NCI-H187 treated with DMSO at 0.1 percent for 48 hours (cell line): ENCODE results near the gene GNS.
"Not testable (repeated sequence)": the region's sequence is repeated elsewhere in the genome, so short reads cannot be mapped to it uniquely, and the experiment has no call there.

ENCODE experiments used
- DNase-seq: peaks from one replicate; lab custom pipeline; 2025; lab: John Stamatoyannopoulos, UW

GNS gene

DNA sequence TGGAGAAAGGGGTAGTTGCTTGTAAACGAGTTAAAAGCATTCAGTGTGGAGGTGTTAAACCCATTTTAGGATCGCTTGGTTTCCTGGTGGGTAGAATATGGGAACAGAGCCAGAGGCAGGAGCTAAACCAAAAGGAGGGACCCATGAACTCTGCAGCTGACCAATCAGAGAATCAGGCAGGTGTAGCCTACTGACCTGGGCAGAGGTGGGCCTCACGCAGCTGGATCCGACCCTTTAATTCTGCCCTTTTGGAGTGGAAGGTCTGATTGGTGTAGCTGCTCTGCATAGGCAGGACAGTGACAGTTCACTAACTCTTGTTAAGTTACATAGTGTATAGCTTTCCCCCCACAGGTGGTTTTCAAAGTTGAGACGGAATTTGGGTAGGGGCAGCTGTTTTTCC is 63.7 kb downstream of the GNS start:
- DNase-seq: no peak

DNA sequence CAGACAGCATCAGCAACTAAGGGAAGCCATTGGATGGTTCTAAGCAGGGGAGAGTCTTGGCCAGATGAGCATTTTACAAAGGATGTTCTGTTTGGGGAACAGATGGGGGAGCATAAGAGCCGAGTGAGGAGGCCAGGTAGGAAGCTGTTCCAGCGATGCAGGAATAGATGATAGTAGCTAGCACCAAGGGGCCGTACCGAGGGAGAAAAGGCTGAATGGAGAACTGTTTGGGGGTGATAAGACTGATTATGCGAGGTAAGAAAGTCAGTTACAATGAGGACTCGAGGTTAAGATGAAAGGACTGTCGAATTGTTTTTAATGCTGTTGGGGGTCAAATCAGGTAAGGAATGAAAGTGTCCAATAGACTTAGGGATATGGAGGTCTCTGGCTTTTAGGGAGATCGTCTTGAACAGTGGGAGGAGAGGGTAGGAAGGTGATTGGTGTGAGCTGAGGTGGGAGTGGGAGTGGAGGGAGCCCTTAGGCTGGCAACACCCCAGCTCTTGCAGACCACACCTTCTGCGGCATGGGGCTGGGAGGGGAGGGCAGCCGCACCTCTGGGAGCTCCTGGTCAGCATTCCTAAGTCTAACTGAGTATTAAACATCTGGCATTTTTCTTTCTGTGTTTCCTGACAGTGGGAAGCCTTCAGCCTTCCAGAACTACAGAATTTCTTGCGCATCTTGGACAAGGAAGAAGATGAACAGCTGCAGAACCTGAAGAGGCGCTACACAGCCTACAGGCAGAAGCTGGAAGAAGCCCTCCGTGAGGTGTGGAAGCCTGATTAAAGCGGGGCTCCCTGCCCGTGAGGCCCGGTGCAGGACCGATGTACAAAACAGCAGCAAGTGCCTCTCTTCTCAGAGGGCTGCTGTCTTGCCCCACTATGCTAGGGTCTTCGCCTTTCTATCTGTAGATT is 64.8 kb downstream of the GNS start:
- no peak for DNase-seq

DNA sequence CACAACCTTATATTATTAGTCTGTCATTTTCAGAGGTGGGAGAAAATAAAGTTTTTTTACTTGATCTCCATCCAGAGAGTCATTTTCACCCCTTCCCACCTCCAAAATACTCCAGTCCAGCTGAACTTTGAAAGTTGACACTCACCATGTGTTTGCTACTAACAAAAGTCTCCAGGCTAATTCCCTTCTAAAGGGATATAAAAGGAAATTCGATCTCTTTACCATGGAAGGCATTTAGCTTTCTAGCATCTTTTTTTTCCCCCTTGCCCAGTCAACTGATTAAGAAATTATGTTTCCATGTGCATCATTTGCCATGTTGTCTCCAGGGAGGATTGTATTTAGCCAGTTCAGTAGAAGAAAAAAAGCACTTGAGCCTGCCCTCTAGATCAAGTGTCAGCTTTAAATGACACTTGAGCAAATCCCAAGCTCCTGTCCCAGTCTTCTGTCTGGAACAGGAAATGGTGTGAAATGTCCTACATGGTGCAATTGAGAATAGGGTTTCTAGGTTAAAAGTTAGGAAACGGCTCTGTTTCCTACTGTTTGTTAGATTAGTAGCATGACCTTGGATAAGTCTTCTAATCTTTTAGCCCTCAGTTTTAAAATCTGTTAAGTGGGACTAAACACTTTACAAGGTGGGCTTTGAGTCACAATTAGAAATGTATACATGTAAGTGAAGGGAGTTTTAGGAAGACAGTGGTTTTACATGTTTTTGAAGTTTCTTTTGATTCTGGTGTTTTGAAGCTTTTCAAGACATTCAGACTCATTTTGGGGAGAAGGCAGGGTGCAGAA is 67.2 kb downstream of the GNS start:
- peak; percentile 79 for DNase-seq

DNA sequence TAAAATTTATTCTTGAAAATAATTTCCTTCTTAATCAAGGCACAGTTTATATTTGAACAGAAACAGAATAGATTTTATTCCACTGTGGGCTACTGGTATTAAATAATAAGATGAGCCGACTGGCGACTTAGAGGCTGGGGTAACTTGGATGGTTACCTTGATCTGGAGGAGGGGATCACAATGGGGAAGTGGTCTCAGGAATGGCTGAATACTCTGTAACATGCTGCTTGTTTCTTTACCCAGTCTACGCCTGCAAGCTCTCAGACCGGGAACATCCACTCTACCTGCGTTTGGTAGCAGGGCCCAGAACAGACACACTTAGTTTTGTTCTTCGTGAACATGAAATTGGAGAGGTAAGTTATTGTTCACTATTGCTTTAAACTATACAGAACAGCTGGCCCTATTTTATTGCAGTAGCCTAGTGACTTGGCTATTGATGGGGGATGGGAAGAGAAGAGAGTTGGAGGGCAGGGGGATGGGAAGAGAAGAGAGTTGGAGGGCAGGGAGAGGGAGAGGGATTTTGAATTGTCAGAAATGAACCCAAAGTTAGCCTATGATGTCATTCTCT is 67.9 kb downstream of the GNS start:
- DNase-seq: no peak

DNA sequence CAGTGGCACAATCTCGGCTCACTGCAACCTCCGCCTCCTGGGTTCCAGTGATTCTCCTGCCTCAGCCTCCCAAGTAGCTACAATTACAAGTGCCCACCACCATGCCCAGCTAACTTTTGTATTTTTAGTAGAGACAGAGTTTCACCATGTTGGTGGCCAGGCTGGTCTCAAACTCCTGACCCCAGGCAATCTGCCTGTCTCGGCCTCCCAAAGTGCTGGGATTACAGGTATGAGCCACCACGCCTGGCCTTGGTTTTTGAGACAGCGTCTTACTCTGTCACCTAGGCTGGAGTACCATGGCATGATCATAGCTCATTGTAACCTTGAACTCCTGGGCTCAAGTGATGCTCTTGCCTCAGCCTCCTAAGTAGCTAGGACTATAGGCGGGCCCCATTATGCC is 69.0 kb downstream of the GNS start:
- DNase-seq: not testable (repeated sequence)

DNA sequence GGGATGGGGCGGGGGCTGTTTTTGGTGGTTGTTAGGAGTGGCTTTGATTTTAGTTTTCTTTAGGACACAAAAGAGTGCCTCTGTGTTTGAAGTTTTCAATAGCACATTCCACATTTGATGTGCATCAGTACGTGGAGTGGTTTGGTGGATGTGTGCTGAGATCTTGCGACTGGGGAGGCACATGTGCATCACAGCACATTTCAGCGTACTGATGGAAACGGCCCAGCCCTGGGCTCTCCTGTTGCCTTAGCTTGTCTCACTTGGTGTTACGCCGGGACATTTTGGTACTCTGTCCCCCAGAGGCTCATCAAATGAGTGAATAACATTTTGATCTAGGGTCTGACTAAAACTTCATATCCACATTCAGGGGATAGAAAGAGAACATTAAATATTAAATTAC is 70.5 kb downstream of the GNS start:
- DNase-seq: no peak

DNA sequence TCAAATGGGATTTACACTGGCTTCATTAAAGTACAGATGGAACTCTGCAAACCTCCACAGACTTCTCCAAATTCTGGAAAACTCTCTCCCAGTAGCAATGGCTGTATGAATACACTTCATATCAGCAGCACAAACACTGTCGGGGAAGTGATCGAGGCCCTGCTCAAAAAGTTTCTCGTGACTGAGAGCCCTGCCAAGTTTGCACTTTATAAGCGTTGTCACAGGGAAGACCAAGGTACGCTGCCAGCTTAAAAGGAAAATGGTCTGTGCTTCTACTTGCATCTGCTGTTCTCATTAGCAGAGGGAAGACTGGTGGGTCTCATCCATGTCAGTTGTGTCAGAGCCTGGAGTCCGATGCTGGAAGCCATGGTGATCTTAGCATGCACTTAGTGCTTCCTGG is 71.0 kb downstream of the GNS start:
- no peak for DNase-seq

DNA sequence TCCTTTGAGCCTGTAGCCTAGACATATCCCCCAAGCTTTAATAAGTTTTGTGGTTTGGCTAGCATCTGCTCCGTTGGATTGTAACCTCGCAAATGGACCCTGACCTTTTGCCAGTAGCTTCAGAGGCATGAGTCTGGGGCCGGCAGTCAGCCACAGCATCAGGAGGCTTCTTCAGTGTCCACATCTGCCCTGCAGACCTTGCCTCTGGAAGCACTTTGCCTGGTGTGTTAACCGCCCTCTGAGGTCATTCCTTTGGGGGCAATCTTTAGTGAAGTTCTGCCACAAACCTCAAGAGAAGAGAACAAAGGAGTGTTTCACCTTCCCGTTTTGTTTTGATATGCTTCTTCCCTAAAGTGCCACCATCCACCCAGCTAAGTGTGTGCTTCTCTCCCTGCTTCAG is 71.4 kb downstream of the GNS start:
- no peak for DNase-seq

DNA sequence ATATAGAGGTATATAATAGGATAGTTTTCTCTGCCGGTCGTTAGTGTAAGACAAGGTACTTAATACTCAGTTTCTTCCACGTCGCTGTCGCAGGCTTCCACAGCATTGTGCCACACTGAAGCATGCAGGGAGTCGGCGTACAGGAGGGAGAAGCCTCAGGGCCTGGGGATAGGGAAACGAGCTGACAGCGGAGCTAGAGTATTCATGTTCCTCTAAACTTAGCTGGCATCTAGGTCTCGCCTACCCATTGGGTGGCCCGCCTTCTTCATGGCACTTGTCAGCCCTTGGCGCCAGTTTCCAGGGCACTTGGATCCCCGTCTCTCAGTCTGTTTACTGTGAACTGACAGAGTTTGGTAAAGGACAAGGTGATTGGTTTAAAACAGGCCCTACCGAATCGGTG is 73.6 kb downstream of the GNS start:
- no peak for DNase-seq

DNA sequence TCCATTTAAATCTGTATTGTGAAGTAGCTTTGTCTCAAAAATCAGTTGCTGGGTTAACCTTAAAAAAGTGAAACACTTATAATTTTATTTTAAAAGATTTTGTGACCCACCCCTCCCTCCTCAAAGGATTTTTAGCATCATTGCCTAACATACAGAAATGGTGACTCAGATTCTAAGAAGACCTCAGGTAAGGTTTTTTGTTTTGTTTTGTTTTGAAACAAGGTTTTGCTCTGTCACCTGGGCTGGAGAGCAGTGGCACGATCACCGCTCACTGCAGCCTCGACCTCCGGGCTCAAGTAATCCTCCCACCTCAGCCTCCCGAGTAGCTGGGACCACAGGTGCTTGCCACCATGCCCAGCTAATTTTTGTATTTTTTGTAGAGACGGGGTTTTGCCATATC is 74.2 kb downstream of the GNS start:
- DNase-seq: no peak

DNA sequence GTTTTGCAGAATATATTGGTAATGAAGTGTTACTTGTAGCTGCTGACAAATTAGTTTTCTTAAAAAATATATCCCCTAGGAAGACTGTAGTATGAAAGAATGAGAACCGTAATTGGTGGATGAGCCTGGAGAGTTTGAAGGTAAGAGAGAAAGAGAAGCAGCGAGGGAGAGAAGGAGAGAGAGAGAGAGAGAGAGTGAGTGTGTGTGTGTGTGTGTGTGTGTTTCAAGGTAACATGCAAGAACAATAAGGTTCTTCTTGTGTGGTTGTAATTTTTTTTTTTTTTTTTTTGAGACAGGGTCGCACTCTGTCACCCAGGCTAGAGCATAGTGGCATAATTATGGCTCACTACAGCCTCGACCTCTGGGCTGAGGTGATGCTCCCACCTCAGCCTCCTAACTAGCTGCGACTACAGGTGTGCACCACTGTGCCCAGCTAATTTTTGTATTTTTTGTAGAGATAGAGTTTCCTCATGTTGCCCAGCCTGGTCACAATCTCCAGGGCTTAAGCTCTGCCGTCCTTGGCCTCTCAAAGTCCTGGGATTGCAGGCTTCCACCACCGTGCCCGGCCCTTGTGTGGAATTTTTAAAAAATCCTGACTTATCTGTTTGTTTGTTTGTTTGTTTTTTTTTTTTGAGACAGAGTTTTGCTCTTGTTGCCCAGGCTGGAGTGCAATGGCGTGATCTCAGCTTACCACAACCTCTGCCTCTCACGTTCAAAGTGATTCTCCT is 75.2 kb downstream of the GNS start:
- no peak for DNase-seq

DNA sequence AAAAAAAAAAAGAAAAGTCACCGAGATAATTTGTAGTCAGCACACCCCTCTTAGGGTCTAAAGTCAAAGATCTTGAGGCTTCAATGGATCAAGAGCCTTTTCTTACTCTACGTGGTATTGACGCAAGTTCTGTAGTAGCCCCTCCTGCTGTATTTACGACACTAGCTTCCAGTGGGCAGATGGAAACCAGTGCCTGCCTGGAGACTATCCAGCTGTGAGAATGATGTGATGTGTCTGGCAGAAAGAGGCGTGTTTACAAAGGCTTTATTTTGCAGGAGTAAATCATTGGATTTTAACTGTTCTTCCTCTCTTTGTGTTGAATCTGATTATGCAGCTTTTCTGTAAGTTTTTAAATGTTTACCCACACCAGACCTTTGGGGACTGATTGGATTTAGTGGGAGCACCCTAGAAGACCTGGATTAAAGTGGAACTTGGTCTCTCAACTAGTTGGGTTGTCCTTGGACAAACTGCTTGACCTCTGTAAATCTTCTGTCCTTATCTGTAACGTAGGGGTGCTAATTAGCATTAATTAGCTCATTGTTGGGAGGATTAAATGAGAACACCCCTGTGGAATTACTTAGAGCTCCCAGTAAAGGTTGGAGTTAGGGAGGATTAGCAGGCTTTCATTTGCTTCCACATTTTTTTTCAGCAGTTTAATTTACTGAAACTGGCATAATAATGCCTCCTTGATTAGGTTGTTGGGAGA is 76.5 kb downstream of the GNS start:
- no peak for DNase-seq

DNA sequence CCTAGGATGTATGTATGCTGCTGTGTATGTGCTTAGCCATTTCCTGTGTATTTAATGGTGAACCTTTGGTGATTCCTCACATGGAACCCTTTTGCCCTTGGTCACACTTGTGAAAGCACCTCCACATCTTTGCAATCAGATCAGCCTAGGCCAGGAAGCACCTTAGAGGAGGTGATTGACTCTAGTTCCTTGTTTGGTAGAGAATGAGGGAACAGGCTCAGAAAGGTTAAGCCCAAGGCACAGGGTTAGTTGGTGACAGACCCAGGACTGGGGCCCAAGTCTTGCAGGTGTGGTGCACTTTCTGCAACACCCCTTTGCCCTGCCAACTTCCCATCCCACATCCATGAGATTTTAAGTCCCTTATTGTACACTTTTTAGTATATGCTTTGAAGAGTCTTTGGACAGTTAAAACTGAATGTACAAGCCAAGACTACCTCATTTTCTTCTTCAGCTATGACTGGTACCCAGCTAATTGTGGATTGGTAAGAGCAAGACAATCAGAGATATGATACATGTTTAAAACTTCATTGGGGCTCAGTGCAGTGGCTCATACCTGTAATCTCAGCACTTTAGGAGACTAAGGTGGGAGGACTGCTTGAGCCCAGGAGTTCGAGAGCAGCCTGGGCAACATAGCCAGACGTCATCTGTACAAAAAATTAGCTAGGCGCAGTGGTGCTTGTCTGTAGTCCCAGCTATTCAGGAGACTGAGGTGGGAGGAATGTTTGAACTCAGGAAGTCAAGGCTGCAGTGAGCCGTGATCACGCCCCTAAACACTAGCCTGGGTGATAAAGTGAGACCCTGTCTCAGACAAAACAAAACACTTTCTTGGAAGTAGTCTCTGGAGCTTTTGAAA is 77.8 kb downstream of the GNS start:
- no peak for DNase-seq

DNA sequence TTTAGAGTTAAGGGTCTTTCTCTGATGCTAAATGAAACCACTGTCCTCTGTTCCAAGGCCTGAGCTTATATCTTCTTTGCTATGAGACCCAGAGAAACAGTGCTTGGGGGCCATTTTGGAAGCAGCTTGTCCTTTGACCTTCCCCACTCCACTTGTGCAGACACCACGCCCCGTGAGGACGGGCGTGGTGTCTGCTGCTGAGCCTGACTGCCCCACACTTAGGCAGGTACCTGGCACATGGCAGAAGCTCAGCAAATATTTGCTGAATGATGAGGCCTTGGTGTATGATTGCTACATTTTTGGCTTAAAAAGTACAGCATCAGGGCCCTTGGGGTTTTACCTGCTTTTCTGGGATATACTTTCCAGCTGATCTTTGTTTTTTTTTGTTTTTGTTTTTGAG is 79.0 kb downstream of the GNS start:
- DNase-seq: no peak

DNA sequence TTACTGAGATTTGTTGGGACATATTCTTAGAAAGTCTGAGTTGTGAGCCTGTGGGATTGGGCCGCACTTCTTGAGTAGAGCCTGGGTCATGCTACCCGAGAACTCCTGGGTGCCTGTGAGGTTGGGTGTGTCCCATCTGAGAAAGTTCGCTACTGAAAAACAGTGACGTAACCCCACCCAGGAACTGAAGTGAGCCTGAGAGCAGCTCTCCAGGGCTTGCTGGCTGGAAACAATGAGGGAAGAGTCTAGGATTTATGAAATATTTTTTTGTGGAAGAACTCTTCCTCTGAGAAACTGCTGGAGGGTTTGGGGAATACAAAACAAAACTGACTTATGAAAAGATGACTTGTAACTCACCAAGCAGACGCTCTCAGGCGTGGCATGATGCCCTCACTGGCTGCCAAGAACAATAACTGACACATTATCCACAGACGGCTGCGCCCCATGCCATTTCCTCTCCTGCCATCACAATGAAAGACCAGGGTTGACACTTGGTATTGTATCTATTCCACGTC is 79.7 kb downstream of the GNS start:
- no peak for DNase-seq

DNA sequence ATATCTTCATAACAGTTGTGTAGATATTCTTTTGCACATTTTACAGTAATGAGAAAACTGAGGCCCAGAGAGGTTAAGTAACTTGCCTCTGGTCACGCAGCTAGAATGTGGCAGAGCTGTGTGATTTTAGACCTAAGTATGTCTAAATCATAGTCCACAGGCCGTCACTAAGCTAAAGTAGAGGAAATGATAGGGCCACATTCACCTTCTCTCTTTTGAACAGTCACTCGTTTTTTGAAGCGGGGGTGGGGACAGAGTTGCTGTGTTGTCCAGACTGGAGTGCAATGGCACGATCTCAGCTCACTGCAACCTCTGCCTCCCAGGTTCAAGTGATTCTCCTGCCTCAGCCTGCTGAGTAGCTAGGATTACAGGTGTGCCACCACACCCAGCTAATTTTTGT is 80.4 kb downstream of the GNS start:
- no peak for DNase-seq

DNA sequence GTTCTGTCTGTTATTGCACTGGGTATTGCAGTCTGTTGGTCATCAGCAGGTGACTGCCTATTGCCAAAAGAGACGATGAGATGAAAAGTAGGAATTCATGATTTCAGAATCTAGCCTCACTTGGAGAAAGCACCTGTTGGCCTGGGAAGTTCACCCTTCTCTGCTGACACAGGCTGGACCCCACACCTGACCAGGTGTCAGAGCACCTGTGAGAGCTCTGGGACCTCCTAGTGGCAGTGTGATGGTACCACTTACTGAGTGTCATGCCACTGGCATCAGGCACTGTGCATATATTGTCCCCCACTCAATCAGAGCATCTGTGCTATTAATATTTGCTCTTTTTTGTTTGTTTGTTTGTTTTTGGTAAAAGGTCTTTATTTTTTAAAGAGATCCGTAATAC is 81.0 kb downstream of the GNS start:
- no peak for DNase-seq

DNA sequence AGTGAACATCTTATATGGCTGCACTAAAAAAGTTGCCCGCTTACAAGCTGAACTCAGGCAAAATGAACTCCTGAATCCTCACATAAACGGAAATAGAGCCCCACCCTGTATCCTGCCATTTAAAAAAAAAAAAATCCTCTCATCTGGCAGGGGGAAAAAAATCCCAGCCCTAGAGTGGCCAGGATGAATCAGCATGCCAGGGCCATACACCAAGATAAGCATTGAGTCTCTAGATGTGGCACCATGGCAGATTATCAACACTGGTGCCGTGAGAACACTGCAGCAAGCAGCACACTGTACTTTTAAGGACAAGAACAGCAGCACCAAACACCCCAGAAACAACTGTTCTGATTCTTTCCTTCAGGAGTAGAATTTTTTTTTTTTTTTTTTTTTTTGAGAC is 83.4 kb downstream of the GNS start:
- no peak for DNase-seq

DNA sequence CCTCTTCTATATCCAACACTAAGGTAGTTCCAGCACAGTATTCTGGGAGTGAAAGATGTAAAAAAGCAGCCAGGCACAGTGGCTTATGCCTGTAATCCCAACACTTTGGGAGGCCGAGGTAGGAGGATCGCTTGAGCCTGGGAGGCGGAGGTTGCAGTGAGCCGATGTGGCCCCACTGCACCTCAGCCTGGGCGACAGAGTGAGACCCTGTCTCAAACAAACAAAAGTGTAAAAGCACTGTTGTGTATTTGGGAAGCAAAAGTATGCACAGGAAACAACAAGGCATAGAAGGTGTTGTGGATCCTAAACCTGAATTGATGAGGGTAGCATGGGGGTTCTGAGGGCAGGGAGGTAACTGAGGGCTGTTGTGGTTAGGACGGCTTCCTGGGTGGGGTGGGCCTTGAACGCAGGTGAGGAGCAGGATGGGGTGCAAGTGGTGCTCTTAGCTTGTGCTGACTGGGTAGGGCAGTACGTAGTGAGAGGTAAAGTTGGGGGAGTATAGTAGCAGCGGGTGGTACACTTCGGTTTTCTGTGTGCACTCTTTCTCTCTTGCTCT is 84.8 kb downstream of the GNS start:
- DNase-seq: no peak

DNA sequence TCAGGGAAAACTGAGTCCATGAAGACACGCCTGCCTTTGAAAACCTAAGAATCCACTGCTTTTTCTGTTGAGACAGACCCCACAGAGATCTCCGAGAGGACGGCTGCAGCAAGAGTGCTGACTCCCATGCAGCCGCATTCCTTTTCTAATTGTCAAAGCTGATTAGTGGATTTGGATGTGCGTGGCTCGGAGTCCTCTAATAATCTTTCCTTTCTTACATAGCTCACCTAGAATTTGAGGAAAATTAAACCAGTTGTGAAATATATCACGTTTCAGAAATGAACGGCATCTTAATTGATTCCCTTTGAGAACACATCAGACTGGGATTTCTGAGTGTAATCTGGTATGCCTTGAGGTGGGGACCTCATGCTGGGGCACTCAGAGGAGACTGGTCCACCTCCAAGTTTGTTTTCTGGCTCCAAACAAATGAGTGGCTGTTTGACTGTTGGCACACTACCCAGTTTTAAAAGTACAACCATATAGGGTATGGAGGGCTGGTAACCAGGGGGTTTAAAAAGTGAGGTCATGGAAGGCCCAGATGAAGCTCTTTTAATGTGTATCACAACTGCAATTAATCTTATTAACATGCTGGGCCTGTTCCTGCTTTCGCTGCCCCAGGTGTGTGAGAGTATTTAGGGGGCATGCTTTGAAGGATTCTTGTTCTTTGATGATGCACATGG is 85.6 kb downstream of the GNS start:
- DNase-seq: no peak
